NCI-H69 (cell line): ENCODE results near the gene OPHN1.
"Not testable (repeated sequence)": the region's sequence is repeated elsewhere in the genome, so short reads cannot be mapped to it uniquely, and the experiment has no call there.

Experiments used
- DNase-seq: peaks from one replicate; lab custom pipeline; 2025; lab: John Stamatoyannopoulos, UW

Gene OPHN1

GRCh38 chrX:68146054-68146453, 287.2 kb downstream of the OPHN1 start:
- DNase-seq = no peak

DNA sequence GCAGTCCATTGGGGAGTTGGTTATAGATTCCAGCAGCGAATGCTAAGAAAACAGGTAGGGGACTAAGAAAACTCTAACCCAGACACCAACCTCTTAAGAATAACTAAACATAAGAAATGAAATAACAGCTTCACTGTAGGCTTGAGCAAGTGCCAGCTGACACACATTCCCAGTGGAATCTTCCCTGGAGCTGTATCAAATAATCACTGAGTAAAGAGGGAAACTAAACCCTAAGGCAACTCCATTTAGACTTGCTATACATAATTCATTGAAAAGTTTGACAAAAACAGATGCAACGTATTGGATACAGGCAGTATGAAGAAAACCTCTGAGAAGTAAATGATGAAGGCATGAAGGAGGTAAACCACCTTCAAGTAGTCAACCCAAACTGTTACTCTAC, 293.5 kb downstream of the OPHN1 start:
- no peak for DNase-seq

GRCh38 chrX:68133181-68133580, 300.1 kb downstream of the OPHN1 start:
- DNase-seq = no peak

DNA sequence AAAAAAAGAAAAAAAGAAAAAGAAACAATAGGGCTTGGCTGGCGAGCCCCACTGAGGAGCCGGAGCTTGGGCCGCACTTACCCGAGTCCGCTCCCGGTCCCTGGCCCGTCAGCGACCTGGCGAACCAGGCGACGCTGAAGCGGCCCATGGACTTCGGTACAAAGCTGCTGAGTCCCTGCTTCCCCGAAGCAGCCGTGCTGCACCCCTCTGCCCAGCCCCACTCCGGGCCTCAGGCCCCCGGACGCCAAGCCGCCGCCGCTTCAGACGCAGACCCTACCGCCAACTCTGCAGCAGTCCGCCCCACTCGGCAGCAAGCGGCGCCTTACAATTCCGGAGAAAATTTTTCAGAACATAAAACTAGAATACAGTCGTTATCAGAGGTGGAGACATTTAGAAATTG, 300.5 kb downstream of the OPHN1 start:
- DNase-seq = no peak

DNA sequence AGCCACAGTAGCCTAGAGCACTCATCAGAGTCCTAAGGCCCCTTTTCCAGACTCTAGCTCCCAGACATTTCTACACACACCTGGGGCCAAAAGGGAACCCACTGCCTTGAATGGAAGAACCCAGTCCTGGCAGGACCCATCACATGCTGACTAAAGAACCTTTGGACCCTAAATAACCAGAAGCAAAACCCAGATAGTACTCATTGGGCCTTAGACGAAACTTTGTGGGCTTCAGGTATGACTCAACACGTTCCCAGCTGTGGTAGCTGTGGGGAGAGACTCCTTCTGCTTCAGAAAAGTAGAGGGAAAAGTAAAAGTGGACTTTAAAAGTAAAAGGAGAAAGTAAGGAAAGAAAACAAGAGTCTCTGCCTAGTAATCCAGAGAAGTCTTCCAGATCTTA, 311.5 kb downstream of the OPHN1 start:
- no peak for DNase-seq

- no peak for DNase-seq
Measured at GRCh38 chrX:68121371-68121770, 311.9 kb downstream of the OPHN1 start.

GRCh38 chrX:68115371-68115770, 317.9 kb downstream of the OPHN1 start:
- DNase-seq = no peak

- DNase-seq = no peak
Measured at GRCh38 chrX:68114573-68115129, 318.6 kb downstream of the OPHN1 start.

DNA sequence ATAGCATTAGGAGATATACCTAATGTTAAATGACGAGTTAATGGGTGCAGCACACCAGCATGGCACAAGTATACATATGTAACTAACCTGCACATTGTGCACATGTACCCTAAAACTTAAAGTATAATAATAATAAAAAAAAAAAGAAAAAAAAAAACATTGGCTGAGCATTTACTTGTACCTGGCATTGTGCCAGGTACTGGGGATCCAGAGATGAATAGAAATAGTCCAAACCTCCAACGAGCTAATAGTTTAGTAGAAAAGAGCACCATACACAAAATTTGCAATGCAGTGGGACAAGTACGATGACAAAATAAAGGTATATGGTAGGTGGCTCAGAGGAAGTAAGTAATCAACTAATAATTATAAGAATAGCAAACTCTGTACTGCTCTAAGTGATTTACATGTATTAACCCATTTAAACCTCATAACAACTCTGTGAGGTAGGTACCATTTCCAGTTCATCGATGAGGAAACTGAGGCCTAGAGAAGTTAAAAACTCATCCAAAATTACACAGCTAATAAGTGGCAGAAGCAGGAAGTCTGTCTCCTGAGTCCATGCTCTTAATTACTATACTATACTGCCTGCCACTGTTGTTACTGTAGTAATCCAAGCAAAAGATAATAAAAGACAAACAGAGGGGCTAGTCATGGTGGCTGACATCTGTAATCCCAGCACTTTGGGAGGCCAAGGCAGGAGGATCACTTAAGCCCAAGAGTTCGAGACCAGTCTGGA, 319.3 kb downstream of the OPHN1 start:
- DNase-seq = no peak

GRCh38 chrX:68112321-68112720, 321.0 kb downstream of the OPHN1 start:
- DNase-seq = no peak

GRCh38 chrX:68109162-68109561, 324.1 kb downstream of the OPHN1 start:
- no peak for DNase-seq

DNA sequence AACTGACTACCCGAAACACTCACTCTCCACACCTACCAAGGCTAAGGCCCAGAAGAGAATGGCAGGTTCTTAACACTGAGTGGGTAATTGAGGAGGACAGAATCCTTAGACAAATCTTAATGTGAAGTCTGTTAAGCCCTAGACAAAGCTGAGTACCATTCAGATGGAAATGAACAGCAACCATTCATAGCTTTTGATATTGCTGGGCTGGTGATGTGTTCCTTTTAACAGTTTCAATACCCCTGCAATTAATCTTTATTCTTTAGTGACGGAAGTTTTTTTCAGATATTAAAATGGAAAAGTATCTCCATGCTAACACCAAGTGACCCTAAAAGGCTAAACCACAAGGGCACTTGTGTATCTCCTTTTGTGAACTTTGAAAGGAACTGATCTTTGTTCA, 334.9 kb downstream of the OPHN1 start:
- no peak for DNase-seq

DNA sequence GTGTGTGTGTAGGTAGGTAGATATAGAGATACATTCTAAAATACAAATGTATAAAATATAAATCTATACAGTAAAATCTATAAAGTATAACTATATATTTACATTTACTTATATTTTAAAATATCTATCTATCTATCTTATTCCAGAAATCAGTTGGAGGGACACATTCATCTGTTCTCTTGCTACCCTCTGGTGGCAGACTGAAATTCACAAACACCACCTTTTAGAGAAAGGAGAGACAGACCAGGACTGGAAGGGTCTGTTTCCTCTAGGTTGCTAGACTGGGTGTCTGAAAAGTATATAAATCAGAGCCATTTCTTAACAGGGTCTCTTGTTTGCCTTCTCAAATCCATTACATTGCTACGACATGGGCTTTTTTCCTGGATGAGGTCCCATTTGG, 343.0 kb downstream of the OPHN1 start:
- DNase-seq = no peak

DNA sequence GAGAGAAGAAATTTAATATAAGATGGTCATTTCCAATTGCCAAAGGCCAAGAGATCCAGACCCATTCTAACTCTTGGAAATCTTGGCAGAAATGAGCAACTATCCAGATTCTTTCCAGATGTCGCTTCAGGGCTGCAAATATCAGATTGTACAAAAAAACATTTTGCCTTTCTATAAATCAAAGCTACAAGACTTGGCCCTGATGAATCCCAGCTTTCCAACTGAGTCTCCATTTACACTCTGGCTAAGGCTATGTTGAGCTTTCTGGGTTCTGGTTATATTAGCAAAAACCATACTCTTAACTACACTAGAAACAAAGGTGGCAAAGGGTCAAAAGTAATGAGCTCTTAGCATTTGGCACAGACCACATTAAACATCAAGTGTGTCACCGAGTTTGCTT, 345.8 kb downstream of the OPHN1 start:
- DNase-seq = no peak

DNA sequence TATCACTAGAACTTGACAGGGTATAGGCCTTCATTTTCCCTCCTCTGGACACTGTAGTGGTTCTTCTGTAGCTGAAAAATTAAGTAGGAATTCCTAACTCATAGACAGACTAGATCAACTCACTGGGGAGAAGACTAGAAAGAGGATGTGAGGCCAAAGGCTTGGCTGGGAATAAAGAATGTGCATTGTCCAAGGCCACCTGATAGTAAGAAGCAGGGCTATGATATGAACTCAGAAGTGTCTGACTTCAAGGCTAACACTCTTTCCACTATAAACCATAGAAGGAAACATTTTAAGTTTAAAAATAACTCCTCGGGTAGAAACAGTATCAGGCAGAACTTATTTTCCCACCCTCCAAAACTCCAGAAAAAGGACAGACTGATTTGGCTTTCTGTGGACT, 346.6 kb downstream of the OPHN1 start:
- no peak for DNase-seq

GRCh38 chrX:68084765-68085164, 348.5 kb downstream of the OPHN1 start:
- no peak for DNase-seq

DNA sequence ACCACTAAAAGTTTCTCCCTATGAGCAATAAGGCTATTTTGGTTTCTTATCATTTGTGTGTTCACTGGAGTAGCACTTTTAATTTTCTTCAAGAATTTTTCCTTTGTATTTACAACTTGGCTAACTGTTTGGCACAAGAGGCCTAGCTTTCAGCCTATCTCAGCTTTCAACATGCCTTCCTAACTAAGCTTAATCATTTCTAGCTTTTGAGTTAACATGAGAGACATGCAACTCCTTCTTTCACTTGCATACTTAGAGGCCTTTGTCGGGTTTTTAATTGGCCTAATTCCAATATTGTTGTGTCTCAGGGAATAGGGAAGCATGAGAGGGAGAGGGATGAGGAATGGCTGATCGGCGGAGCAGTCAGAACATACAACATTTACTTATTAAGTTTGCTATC, 349.8 kb downstream of the OPHN1 start:
- no peak for DNase-seq

GRCh38 chrX:68079961-68080360, 353.3 kb downstream of the OPHN1 start:
- no peak for DNase-seq

- DNase-seq = not testable (repeated sequence)
Measured at GRCh38 chrX:68078801-68079200, 354.5 kb downstream of the OPHN1 start.

- no peak for DNase-seq
Measured at GRCh38 chrX:68077378-68077777, 355.9 kb downstream of the OPHN1 start.

DNA sequence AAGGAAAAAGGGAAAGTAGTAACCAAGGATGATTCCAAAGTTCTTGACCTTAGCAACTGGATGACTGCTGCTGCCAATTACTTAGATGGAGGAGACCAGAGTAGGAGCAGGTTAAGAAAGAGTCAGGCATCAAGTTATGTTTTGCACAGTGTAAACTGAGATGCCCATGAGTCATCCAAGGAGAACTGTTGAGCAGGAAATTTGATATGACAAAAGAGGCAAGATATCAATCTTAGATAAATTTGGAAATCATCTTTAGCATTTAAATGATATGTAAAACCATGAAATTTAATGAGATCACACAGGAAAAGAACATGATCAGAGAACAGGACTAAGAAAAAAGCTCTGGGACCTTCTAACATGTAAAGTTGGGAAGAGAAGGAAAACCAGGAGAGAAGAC, 361.3 kb downstream of the OPHN1 start:
- no peak for DNase-seq

DNA sequence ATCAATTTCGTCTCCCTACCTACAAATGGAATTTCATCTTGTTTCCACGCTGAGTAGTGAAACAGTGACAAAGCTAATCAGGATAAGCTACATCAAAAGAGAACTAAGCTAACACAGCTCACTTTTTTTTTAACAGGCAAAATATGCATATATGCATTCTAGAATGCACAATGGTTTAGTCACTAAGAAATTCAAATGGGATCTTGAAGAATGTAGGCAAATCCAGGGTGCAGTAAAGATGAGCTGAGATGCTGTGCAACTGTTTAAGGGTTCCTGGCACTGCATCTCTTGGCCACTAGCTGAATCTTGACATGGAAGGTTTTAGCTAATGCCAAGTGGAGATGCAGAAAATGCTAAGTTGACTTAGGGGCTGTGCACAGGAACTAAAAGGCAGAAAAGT, 363.2 kb downstream of the OPHN1 start:
- DNase-seq = not testable (repeated sequence)

DNA sequence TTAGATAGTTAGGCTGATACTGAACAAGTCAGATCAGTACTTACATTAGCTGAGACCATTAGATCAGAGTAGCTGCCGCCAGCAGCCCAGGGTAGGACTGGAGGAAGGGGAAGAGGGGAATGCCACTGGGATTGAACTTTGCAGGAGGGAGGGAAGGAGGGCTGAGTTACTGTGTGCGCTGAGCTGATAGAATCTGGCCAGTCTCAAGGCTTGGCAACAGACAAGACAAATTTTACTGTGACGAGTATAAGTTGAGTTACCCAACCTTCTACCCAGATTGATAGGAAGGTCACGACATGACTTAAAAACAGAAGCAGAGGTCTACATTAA, 372.1 kb downstream of the OPHN1 start:
- DNase-seq = no peak

GRCh38 chrX:68060506-68061205, 372.6 kb downstream of the OPHN1 start:
- DNase-seq = no peak
